Thoracic aorta (tissue), 2 donors: Measurements from ENCODE around the gene FGD4. TPM values are rescaled to one million over a fixed set of nuclear protein-coding genes. Genes with fewer than 3 reads are reported as not detected.

Source experiments
- ATAC-seq: fragments of 150-250 bp; one replicate; pipeline ENCODE4 v1.8.0; 2017; ENCODE audit warnings: low read depth; ENCODE audit not compliant: insufficient number of reproducible peaks, low FRiP score
- DNase-seq: peaks from one replicate; pipeline ENCODE4 v3.0.0-alpha.2; 2020; ENCODE audit warnings: low spot score
- H3K27ac ChIP-seq, 2 donors: fragments of 200-600 bp; sonication (generic); 1 replicate in 1 of 2; 2 replicates in 1 of 2; pipeline ENCODE4 v1.5.1; 2016; ENCODE audit warnings: mild to moderate bottlenecking in 2 of 2, moderate library complexity in 2 of 2
- H3K27me3 ChIP-seq: fragments of 200-600 bp; sonication (generic); replicated peaks from 2 replicates; pipeline ENCODE4 v1.6.0; 2016; ENCODE audit warnings: mild to moderate bottlenecking; ENCODE audit not compliant: insufficient read depth
- H3K36me3 ChIP-seq: fragments of 200-600 bp; sonication (generic); one replicate; pipeline ENCODE4 v1.5.1; 2016
- H3K4me1 ChIP-seq, 2 donors: fragments of 200-600 bp; sonication (generic); 1 replicate in 1 of 2; 2 replicates in 1 of 2; pipeline versions ENCODE4 v1.5.1 to v1.6.0; 2016; ENCODE audit warnings: low read depth in 2 of 2, mild to moderate bottlenecking in 1 of 2; ENCODE audit not compliant: control insufficient read depth in 1 of 2
- H3K4me3 ChIP-seq: fragments of 200-600 bp; sonication (generic); 2 replicates; pipeline ENCODE4 v1.5.1; 2016; ENCODE audit warnings: mild to moderate bottlenecking
- H3K9me3 ChIP-seq: fragments of 200-600 bp; sonication (generic); 2 replicates; pipeline ENCODE4 v1.5.1; 2016
- CTCF ChIP-seq: fragments of 200-600 bp; sonication (generic); IDR thresholded peaks from one replicate; pipeline ENCODE4 v1.5.1; 2019; ENCODE audit warnings: antibody characterized with exemption
- total RNA-seq, 2 donors: library from RNA; depleted of rRNA; stranded (reverse); fragments of >200 nt; gene quantifications; one replicate each; pipeline versions ENCODE4 v1.1.0 to v1.2.3, GENCODE V29; 2016

Gene FGD4
- total RNA-seq, 2 donors from 2014 or later, result 52.7 to 61.6 TPM

DNA sequence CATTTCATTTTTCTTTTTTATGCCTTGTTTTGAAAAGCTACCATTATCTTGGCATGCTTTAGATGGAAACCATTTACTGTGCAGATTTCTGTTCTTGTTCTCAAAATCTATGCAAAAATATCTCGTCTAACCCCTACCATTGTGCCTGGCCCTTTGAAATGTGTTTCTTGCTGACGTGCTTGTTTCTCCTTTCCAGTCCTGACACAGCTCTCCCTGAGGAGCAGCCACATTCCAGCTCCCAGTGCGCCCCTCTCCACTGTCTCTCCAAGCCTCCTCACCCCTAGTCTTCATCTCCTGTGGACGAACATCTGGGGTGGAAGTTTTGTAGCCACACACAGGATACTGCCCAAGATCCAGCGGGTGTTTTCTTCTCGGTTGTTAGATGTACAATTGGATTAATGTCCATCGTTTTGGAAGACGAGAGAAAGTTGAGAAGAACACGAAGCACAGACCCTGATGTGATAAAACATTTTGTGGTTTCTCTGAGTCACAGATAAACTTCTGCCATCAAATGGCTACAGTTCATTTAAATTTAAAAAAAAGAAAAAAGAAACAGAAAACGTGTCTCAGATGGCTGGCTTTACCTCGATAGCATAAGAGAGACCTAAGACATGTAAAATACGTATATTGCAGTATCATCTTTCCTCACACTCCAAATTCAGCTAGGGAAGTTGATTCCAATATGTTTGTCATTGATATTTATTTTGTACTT is 21.9 kb upstream of the FGD4 start:
- no peak overlapping the region for H3K4me3 ChIP-seq
- no peaks in the 10 kb centered on the region for H3K36me3 ChIP-seq
- ATAC-seq (no peak), DNase-seq (no peak)
- TF ChIP-seq CTCF, result no peak
- no peak overlapping the region for H3K27ac ChIP-seq
- no peaks in the 10 kb centered on the region for H3K9me3 ChIP-seq
- H3K4me1 ChIP-seq, result no peaks in the 10 kb centered on the region
- no peaks in the 10 kb centered on the region for H3K27me3 ChIP-seq

DNA sequence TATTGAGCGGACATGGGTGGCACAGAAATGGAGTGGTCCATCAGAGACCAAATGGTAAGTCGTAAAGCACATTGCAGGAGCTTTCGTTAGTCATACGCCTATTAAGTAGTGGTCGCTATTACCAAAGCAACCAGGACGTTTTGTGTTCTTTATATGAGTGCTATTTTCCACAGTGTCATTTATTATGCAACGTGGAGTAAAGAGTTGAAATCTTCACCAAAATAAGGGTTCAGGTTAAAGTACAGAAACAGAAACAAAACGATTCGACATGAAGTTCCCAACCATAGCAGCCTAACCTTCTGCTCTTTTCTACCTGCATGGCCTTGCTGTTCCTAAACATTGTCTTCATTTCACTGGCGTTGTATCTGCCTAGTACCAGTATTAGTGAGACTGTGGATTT is 20.1 kb upstream of the FGD4 start:
- ATAC-seq, result no peak
- H3K4me1 ChIP-seq, result no peaks in the 10 kb centered on the region
- no peak overlapping the region for H3K27ac ChIP-seq
- H3K9me3 ChIP-seq, result no peaks in the 10 kb centered on the region
- no peaks in the 10 kb centered on the region for H3K27me3 ChIP-seq
- TF ChIP-seq CTCF, result no peak
- no peaks in the 10 kb centered on the region for H3K36me3 ChIP-seq
- no peak for DNase-seq
- H3K4me3 ChIP-seq, result no peak overlapping the region

DNA sequence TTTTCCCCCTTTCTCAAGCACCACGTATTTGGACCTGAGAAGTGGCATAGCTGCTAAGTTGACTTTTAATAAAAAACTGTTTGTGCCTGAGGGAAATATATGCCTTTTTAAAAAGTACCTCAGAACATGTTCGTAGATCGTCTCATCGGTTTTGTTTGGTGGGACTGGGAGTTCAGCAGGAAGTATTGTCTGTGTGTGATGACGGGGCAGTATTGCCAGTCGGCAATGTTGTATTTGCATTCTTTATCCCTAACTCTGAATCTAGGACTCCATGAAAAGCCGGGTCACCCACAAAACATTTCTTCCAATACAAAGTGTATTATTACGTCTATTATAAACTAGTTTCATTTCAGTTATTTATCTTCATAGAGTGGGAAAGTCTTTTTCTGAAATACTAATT is 19.7 kb upstream of the FGD4 start:
- TF ChIP-seq CTCF, result no peak
- no peaks in the 10 kb centered on the region for H3K27me3 ChIP-seq
- no peaks in the 10 kb centered on the region for H3K9me3 ChIP-seq
- H3K36me3 ChIP-seq, result no peaks in the 10 kb centered on the region
- H3K4me1 ChIP-seq, result no peaks in the 10 kb centered on the region
- H3K27ac ChIP-seq, result no peak overlapping the region
- DNase-seq (no peak), ATAC-seq (no peak)
- H3K4me3 ChIP-seq, result no peak overlapping the region

DNA sequence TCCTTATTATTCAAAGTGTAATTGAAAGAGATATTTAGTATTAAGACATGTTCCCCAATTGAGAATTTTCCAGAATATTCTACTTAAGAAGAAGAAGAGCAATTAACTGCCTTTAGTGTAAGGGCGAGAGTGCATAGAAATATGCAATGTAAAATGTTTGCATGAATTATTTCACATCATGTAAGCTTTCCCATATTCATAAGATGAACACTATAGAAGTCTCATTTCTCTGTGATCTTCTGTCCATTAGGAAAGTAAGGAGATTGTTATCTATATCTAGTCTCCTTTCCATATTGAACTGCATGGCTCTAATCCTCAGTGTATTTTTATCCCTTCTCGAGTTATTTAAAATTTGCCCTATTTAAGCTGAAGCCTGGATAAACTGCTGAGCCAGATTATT is 17.1 kb upstream of the FGD4 start:
- H3K27ac ChIP-seq, result no peak overlapping the region
- no peak for TF ChIP-seq CTCF
- H3K27me3 ChIP-seq, result no peaks in the 10 kb centered on the region
- ATAC-seq, result no peak
- no peaks in the 10 kb centered on the region for H3K9me3 ChIP-seq
- no peak for DNase-seq
- no peak overlapping the region for H3K4me3 ChIP-seq
- H3K4me1 ChIP-seq, result no peaks in the 10 kb centered on the region
- H3K36me3 ChIP-seq, result no peaks in the 10 kb centered on the region

DNA sequence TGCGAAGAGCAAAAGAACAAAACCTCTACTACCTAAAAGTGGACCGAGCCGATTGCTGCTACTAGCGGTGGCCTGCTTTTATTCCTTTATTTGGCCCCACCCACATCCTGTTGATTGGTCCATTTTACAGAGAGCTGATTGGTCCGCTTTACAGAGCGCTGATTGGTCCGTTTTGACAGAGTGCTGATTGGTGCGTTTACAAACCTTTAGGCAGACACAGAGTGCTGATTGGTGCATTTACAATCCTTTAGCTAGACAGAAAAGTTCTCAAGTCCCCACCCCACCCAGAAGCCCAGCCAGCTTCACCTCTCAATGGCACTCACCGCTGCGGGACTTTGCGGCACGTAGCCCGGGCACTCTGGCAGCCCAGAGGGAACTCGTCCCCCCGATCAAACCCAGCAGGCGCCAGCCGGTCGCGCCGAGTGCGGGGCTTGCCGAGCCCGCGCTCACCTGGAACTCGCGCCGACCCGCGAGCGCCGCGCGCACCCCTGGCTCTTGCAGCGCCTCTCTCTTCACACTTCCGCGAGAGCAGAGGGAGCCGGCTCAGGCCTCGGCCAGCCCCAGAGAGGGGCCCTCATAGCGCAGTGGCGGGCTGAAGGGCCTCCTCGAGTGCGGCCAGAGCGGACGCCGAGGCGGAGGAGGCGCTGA is 8.7 kb upstream of the FGD4 start:
- DNase-seq (no peak), ATAC-seq (no peak)
- Histone ChIP-seq H3K9me3 (no peaks in the 10 kb centered on the region), H3K36me3 (no peaks in the 10 kb centered on the region), H3K4me1 (no peaks in the 10 kb centered on the region), H3K4me3 (peak overlapping the region; percentile 70), H3K27ac (no peak overlapping the region), H3K27me3 (no peaks in the 10 kb centered on the region)
- TF ChIP-seq CTCF, result no peak
